ENCODE data around the gene LMNA.
"Not testable (repeated sequence)": the region's sequence is repeated elsewhere in the genome, so short reads cannot be mapped to it uniquely, and the experiment has no call there.

Gene LMNA

GRCh38 chr1:156162430-156163037 is 48.0 kb downstream of the LMNA start:
- DNase-seq (ENCODE audit: low spot score) = no peak

GRCh38 chr1:156163712-156164111 is 49.2 kb downstream of the LMNA start:
- no peak for DNase-seq (ENCODE audit: low spot score)

GRCh38 chr1:156164125-156164831 is 49.8 kb downstream of the LMNA start:
- DNase-seq (ENCODE audit: low spot score) = no peak

- DNase-seq (ENCODE audit: low spot score) = no peak
Measured at GRCh38 chr1:156165083-156165482, 50.6 kb downstream of the LMNA start.

GRCh38 chr1:156167536-156167935 is 53.0 kb downstream of the LMNA start:
- no peak for DNase-seq (ENCODE audit: low spot score)

GRCh38 chr1:156172696-156173470 is 58.4 kb downstream of the LMNA start:
- no peak for DNase-seq (ENCODE audit: low spot score)

GRCh38 chr1:156176610-156177210 is 62.2 kb downstream of the LMNA start:
- no peak for DNase-seq (ENCODE audit: low spot score)

- DNase-seq (ENCODE audit: low spot score) = no peak
Measured at GRCh38 chr1:156177919-156178654, 63.6 kb downstream of the LMNA start.

- no peak for DNase-seq (ENCODE audit: low spot score)
Measured at GRCh38 chr1:156180471-156180870, 66.0 kb downstream of the LMNA start.

GRCh38 chr1:156181391-156181924 is 66.9 kb downstream of the LMNA start:
- DNase-seq (ENCODE audit: low spot score) = not testable (repeated sequence)

GRCh38 chr1:156182010-156182779 is 67.7 kb downstream of the LMNA start:
- DNase-seq (ENCODE audit: low spot score) = not testable (repeated sequence)

- not testable (repeated sequence) for DNase-seq (ENCODE audit: low spot score)
Measured at GRCh38 chr1:156186347-156187177, 72.1 kb downstream of the LMNA start.
